ENCODE results near the gene TNRC18. TPM values are rescaled to one million over a fixed set of nuclear protein-coding genes. Genes with fewer than 3 reads are reported as not detected.
"Not testable (repeated sequence)": the region's sequence is repeated elsewhere in the genome, so short reads cannot be mapped to it uniquely, and the experiment has no call there.

TNRC18 gene
- total RNA-seq (2021; fragmentation: NEBNext Ultra II Directional; extraction: Animal tissue kit (Norgen Biotek cat#: 25700)) = 10 to 100 TPM; 70.6 to 87.1 (median 79.9) TPM
- long read RNA-seq, partial matches to known transcripts = 3 of 9 reads
- long read RNA-seq, other reads (novel, unspliced or antisense) = 6 of 9 reads

DNA sequence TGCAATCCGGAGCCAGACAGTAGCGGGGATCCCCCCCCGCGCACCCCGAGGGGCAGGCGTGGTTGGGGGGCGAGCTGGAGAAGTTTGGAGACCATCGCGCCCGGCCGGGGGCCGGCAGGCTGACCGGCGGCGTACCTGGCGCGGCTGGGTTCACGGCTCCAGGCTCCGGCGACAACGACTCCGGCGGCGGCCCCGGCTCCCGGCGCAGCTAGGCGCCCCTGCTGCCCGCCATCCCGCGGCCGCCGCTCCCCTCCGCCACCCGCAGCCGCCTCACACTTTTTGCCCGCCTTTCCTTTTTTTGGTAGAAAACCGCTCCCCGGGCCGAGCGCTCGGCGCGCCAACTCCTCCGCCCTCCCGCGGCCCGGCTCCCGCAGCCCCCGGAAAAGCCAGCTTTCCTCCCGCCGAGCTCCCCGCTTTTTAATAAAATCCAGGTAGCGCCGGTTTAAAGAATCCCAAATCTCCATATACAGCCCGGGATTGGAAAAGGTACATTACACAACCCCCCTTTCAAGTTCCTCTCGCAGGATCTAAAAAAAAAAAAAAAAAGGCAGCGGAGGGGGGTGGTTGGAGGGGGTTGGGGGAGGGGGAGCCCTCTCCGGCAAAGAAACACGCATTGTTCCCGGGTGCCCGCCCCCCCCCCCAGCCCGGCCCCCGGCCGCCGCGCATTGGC, at the start of gene TNRC18:
TNRC18 (minus strand) TSS at position 529 of the 670 bp plus-strand sequence. CDS start 2,588 bp downstream, outside the sequence.
- TF ChIP-seq CTCF (IDR thresholded peaks at IDR 0.05) = peak; percentile 29; the same call in 1 of the 2 replicates
- Mint-ChIP-seq H3K27me3 (ENCODE audit: insufficient read depth) (peaks cover 13% of the 10 kb centered on the region), H3K4me1 (ENCODE audit: low read depth) (peaks cover 9% of the 10 kb centered on the region), H3K4me3 (peak within 1 kb of the TSS; percentile 93), H3K9me3 (no peaks in the 10 kb centered on the region), H3K36me3 (ENCODE audit: low read depth) (peaks cover 4% of the 10 kb centered on the region), H3K27ac (peak within 1 kb of the TSS; percentile 99)
- no peak for DNase-seq

- peaks cover 7% of the 10 kb centered on the region for H3K27me3 Mint-ChIP-seq (ENCODE audit: insufficient read depth)
- no peak for DNase-seq
- no peak overlapping the region for H3K4me3 Mint-ChIP-seq
- H3K27ac Mint-ChIP-seq = no peak overlapping the region; the same call in 1 of the 2 replicates
- no peaks in the 10 kb centered on the region for H3K4me1 Mint-ChIP-seq (ENCODE audit: low read depth)
- peaks cover 10% of the 10 kb centered on the region for H3K36me3 Mint-ChIP-seq (ENCODE audit: low read depth)
- TF ChIP-seq CTCF (IDR thresholded peaks at IDR 0.05) = no peak
- no peaks in the 10 kb centered on the region for H3K9me3 Mint-ChIP-seq
Measured at GRCh38 chr7:5472432-5473315, 49.0 kb upstream of the TNRC18 start.

DNA sequence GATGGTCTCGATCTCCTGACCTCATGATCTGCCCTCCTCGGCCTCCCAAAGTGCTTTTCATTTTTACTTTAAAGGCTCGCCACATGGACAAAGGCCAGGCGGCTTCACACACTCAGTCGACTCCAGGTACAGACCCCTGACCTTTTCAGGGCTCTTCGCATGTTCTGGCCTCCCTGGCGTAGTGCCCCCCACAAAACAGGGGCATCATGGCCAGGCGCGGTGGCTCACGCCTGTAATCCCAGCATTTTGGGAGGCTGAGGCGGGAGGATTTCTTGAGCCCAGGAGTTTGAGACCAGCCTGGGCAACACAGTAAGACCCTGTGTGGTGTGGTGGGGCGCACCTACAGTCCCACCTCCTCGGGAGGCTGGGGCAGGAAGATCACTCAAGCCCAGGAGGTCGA, 48.0 kb upstream of the TNRC18 start:
- not testable (repeated sequence) for DNase-seq; H3K9me3 Mint-ChIP-seq; H3K27me3 Mint-ChIP-seq (ENCODE audit: insufficient read depth); H3K27ac Mint-ChIP-seq; H3K4me3 Mint-ChIP-seq; H3K4me1 Mint-ChIP-seq (ENCODE audit: low read depth)
- peaks cover 10% of the 10 kb centered on the region for H3K36me3 Mint-ChIP-seq (ENCODE audit: low read depth)

DNA sequence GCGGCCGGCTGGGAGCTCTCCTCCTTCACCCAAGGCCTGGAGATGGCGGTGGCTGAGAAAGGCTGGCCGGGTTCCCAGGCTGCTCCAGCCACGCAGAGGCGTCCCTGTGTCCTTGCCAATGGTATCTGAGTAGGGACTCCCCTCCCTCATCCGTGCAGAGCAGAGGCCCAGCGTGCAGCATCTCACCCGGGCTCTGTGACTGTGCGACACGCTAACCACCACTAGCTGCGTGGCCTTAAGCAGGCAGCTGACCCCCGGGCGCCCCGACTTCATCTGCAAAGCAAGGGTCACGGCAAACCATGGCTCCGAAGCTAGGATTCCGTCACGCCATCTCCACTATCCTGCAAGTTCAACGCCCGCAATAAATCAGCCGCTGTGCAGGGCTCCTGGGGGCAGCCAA, 47.2 kb upstream of the TNRC18 start:
- DNase-seq = no peak
- Mint-ChIP-seq H3K9me3 (no peaks in the 10 kb centered on the region), H3K36me3 (ENCODE audit: low read depth) (peaks cover 10% of the 10 kb centered on the region), H3K27ac (no peak overlapping the region), H3K4me3 (no peak overlapping the region), H3K27me3 (ENCODE audit: insufficient read depth) (peaks cover 7% of the 10 kb centered on the region), H3K4me1 (ENCODE audit: low read depth) (no peaks in the 10 kb centered on the region)
- no peak for TF ChIP-seq CTCF (IDR thresholded peaks at IDR 0.05)

- no peaks in the 10 kb centered on the region for H3K4me1 Mint-ChIP-seq (ENCODE audit: low read depth)
- peaks cover 4% of the 10 kb centered on the region for H3K27me3 Mint-ChIP-seq (ENCODE audit: insufficient read depth)
- no peak for TF ChIP-seq CTCF (IDR thresholded peaks at IDR 0.05)
- no peaks in the 10 kb centered on the region for H3K9me3 Mint-ChIP-seq
- no peak for DNase-seq
- H3K4me3 Mint-ChIP-seq = no peak overlapping the region
- H3K36me3 Mint-ChIP-seq (ENCODE audit: low read depth) = peaks cover 10% of the 10 kb centered on the region
- no peak overlapping the region for H3K27ac Mint-ChIP-seq
Measured at GRCh38 chr7:5470167-5470532, 46.5 kb upstream of the TNRC18 start.

Measured in HFFc6 (cell line).